H1 (cell line): ENCODE measurements around the gene CHRM1. TPM values are rescaled to one million over a fixed set of nuclear protein-coding genes. Genes with fewer than 3 reads are reported as not detected.

ENCODE experiments used
- CTCF ChIA-PET: fragments of 300-600 bp; sonication (Branson Sonifier 250); formaldehyde crosslinking; loops from one replicate; lab custom pipeline; 2021; ENCODE audit not compliant: partially characterized antibody; lab: Charles Lee
- POLR2A ChIA-PET: fragments of 300-600 bp; sonication (Branson Sonifier 250); formaldehyde crosslinking; loops from one replicate; lab custom pipeline; 2021; ENCODE audit warnings: inconsistent platforms; ENCODE audit not compliant: partially characterized antibody; lab: Charles Lee
- DNase-seq, 2 experiments: peaks; one replicate each; pipeline versions ENCODE4 v3.0.0 to v3.0.0-alpha.2; 2010 to 2022; ENCODE audit warnings: low spot score in 2 of 2, low read depth in 1 of 2, mixed read lengths in 1 of 2
- FAIRE-seq: peaks from 2 replicates; lab custom pipeline; 2011; peaks lifted over from hg19 to GRCh38; lab: Jason Lieb, UNC
- H2AFZ ChIP-seq: 2 replicates; pipeline ENCODE4 v1.8.1; 2012; ENCODE audit warnings: low read length, inconsistent platforms
- H2AK5ac ChIP-seq: 2 replicates; pipeline ENCODE4 v1.6.1; 2013; ENCODE audit warnings: low read depth, low read length
- H2BK120ac ChIP-seq: replicated peaks from 2 replicates; pipeline ENCODE3; 2013; ENCODE audit warnings: low read depth, low read length, inconsistent platforms
- H2BK12ac ChIP-seq: 2 replicates; pipeline ENCODE4 v1.6.1; 2013; ENCODE audit warnings: low read depth, low read length
- H2BK15ac ChIP-seq: 2 replicates; pipeline ENCODE4 v1.6.1; 2013; ENCODE audit warnings: low read length
- H2BK20ac ChIP-seq: 2 replicates; pipeline ENCODE4 v1.6.1; 2013; ENCODE audit warnings: low read length
- H2BK5ac ChIP-seq: 2 replicates; pipeline ENCODE4 v1.6.1; 2013; ENCODE audit warnings: low read depth, low read length
- H3K14ac ChIP-seq: 2 replicates; pipeline ENCODE4 v1.6.1; 2013; ENCODE audit warnings: inconsistent platforms; ENCODE audit not compliant: insufficient read length
- H3K18ac ChIP-seq: 2 replicates; pipeline ENCODE4 v1.6.1; 2013; ENCODE audit warnings: low read length; ENCODE audit errors: extremely low read depth
- H3K23ac ChIP-seq: 2 replicates; pipeline ENCODE4 v1.6.1; 2013; ENCODE audit warnings: inconsistent platforms; ENCODE audit not compliant: insufficient read length
- H3K23me2 ChIP-seq: 2 replicates; pipeline ENCODE4 v1.6.1; 2013; ENCODE audit warnings: low read depth, low read length
- H3K27ac ChIP-seq: 2 replicates; pipeline ENCODE4 v1.6.1; 2011; ENCODE audit warnings: low read depth, low read length, inconsistent platforms
- H3K27me3 ChIP-seq, 4 experiments: replicated peaks in 1 of 4; 1 replicate in 1 of 4; 2 replicates in 3 of 4; pipeline versions ENCODE4 v1.6.1 to v1.8.1; 2011 to 2013; ENCODE audit warnings: low read length in 3 of 4, mild to moderate bottlenecking in 3 of 4, inconsistent platforms in 2 of 4, mixed read lengths in 2 of 4, moderate library complexity in 1 of 4; ENCODE audit not compliant: control insufficient read depth in 3 of 4, insufficient read depth in 3 of 4; ENCODE audit errors: extremely low read depth in 1 of 4
- H3K36me3 ChIP-seq, 4 experiments: 2 replicates each; pipeline versions ENCODE4 v1.6.1 to v1.8.1; 2011 to 2013; ENCODE audit warnings: mild to moderate bottlenecking in 4 of 4, low read length in 3 of 4, moderate library complexity in 2 of 4, control low read depth in 1 of 4, inconsistent platforms in 1 of 4; ENCODE audit not compliant: insufficient read depth in 4 of 4, control insufficient read depth in 2 of 4
- H3K4ac ChIP-seq: replicated peaks from 2 replicates; pipeline ENCODE3; 2013; ENCODE audit warnings: low read length, low read depth, mixed read lengths, inconsistent platforms; ENCODE audit not compliant: insufficient read length
- H3K4me1 ChIP-seq, 4 experiments: replicated peaks in 1 of 4; 1 replicate in 1 of 4; 2 replicates in 3 of 4; pipeline versions ENCODE4 v1.6.1 to v1.8.1; 2011 to 2013; ENCODE audit warnings: low read length in 3 of 4, inconsistent platforms in 2 of 4, mixed read lengths in 1 of 4; ENCODE audit not compliant: insufficient read depth in 4 of 4, control insufficient read depth in 3 of 4
- H3K4me2 ChIP-seq, 2 experiments: 2 replicates each; pipeline versions ENCODE4 v1.6.1 to v1.8.1; 2011 to 2013; ENCODE audit warnings: low read depth in 2 of 2, low read length in 2 of 2, control low read depth in 1 of 2, inconsistent platforms in 1 of 2, mild to moderate bottlenecking in 1 of 2; ENCODE audit not compliant: insufficient read depth in 1 of 2
- H3K4me3 ChIP-seq, 4 experiments: fragments of 200-600, 300-600 bp in 1 of 4; sonication (generic), shearing (Covaris generic), sonication (Bioruptor Twin) in 1 of 4; 2 replicates each; pipeline versions ENCODE4 v1.5.1 to v1.8.1; 2011 to 2016; ENCODE audit warnings: low read length in 4 of 4, low read depth in 3 of 4, control low read depth in 2 of 4, inconsistent platforms in 2 of 4, mild to moderate bottlenecking in 2 of 4, mixed read lengths in 1 of 4, moderate library complexity in 1 of 4; ENCODE audit not compliant: insufficient read depth in 2 of 4; ENCODE audit errors: extremely low read depth in 1 of 4
- H3K56ac ChIP-seq: replicated peaks from 2 replicates; pipeline ENCODE3; 2013; ENCODE audit warnings: low read depth, mild to moderate bottlenecking, mixed read lengths, low read length, inconsistent platforms; ENCODE audit not compliant: insufficient read length
- H3K79me1 ChIP-seq: 2 replicates; pipeline ENCODE4 v1.6.1; 2013; ENCODE audit warnings: low read depth, low read length, control low read depth
- H3K79me2 ChIP-seq, 2 experiments: 2 replicates each; pipeline versions ENCODE4 v1.6.1 to v1.8.1; 2012 to 2013; ENCODE audit warnings: low read length in 2 of 2, mild to moderate bottlenecking in 2 of 2, inconsistent platforms in 1 of 2; ENCODE audit not compliant: insufficient read depth in 2 of 2, control insufficient read depth in 1 of 2
- H3K9ac ChIP-seq, 4 experiments: replicated peaks in 1 of 4; 1 replicate in 1 of 4; 2 replicates in 3 of 4; pipeline versions ENCODE4 v1.6.1 to v1.8.1; 2011 to 2013; ENCODE audit warnings: low read depth in 3 of 4, low read length in 3 of 4, control low read depth in 2 of 4, mild to moderate bottlenecking in 2 of 4, moderate library complexity in 2 of 4, inconsistent platforms in 1 of 4; ENCODE audit errors: extremely low read depth in 1 of 4
- H3K9me3 ChIP-seq, 2 experiments: 2 replicates each; pipeline versions ENCODE4 v1.6.1 to v1.8.1; 2012 to 2013; ENCODE audit warnings: mild to moderate bottlenecking in 2 of 2, moderate library complexity in 2 of 2, control low read depth in 1 of 2, inconsistent platforms in 1 of 2, low read depth in 1 of 2, low read length in 1 of 2, mixed read lengths in 1 of 2; ENCODE audit not compliant: insufficient read depth in 2 of 2
- H4K20me1 ChIP-seq, 2 experiments: replicated peaks in 1 of 2; 2 replicates each; pipeline versions ENCODE3 to v1.8.1; 2011 to 2013; ENCODE audit warnings: inconsistent platforms in 2 of 2, low read length in 2 of 2, mild to moderate bottlenecking in 1 of 2; ENCODE audit not compliant: insufficient read depth in 2 of 2, control insufficient read depth in 1 of 2
- H4K5ac ChIP-seq: 2 replicates; pipeline ENCODE4 v1.6.1; 2013; ENCODE audit warnings: low read length, low read depth, mixed read lengths, inconsistent platforms; ENCODE audit not compliant: insufficient read length
- H4K8ac ChIP-seq: 2 replicates; pipeline ENCODE4 v1.8.0; 2013; ENCODE audit warnings: mild to moderate bottlenecking, moderate library complexity, low read length, inconsistent platforms; ENCODE audit not compliant: insufficient read depth; ENCODE audit errors: extremely low read depth
- H4K91ac ChIP-seq: replicated peaks from 2 replicates; pipeline ENCODE3; 2013; ENCODE audit warnings: low read length, mixed read lengths, inconsistent platforms; ENCODE audit not compliant: insufficient read length
- ASH2L ChIP-seq: fragments of 200-600, 300-600 bp; sonication (generic); IDR thresholded peaks from one replicate; pipeline ENCODE4 v1.7.1; 2017; ENCODE audit warnings: low read length
- BCL11A ChIP-seq, 2 experiments: IDR thresholded peaks; one replicate each; pipeline ENCODE4 v1.6.1; 2011; ENCODE audit warnings: low read depth in 2 of 2, low read length in 2 of 2, mild to moderate bottlenecking in 2 of 2
- SIN3A ChIP-seq, 2 experiments: IDR thresholded peaks in 1 of 2; conservative IDR thresholded peaks in 1 of 2; 2 replicates each; pipeline ENCODE4 v1.6.1; 2011 to 2012; ENCODE audit warnings: low read length in 2 of 2, improper control_type of control experiment in 1 of 2, low read depth in 1 of 2, mild to moderate bottlenecking in 1 of 2
- TBP ChIP-seq: IDR thresholded peaks from 2 replicates; pipeline ENCODE4 v1.6.1; 2011; ENCODE audit warnings: low read depth, low read length, improper control_type of control experiment
- WGBS, 2 experiments: shearing (Covaris generic) in 1 of 2; methylation state at CpG; one replicate each; pipeline versions ENCODE4 v1.1.6 to v1.1.7; 2013 to 2015; ENCODE audit warnings: low lambda C conversion rate in 2 of 2, mixed read lengths in 2 of 2, inconsistent platforms in 1 of 2, low coverage in 1 of 2, missing lambda C conversion rate in 1 of 2; ENCODE audit not compliant: insufficient replicate concordance in 2 of 2, insufficient coverage in 1 of 2, insufficient read length in 1 of 2; ENCODE audit errors: extremely low coverage in 1 of 2, missing lambda C conversion rate in 1 of 2; 5-methylcytosine and 5-hydroxymethylcytosine counted together
- polyA plus RNA-seq, 7 experiments: library from polyadenylated mRNA; depleted of rRNA in 3 of 7; stranded (reverse) in 5 of 7; unstranded in 2 of 7; fragments of >200 nt in 5 of 7; fragments of 200-250 nt in 2 of 7; gene quantifications; 1 replicate in 5 of 7; 2 replicates in 1 of 7; 4 replicates in 1 of 7; pipeline versions ENCODE4 v1.2.1 to v1.2.3, GENCODE V29; 2011 to 2013; ENCODE audit warnings: missing spikeins in 2 of 7, mixed read lengths in 2 of 7
- total RNA-seq: library from RNA; stranded (reverse); fragmentation: NEBNext Ultra II Directional; extraction: Animal tissue kit (Norgen Biotek cat#: 25700); gene quantifications from 2 replicates; pipeline ENCODE4 v1.2.1, GENCODE V29; 2021

The CHRM1 gene
- total and polyA plus RNA-seq, 2 of the 8 experiments (the other 6 are each of a cell fraction or from before 2014, with no cell fraction given) = 0.08 TPM; not detected in 1

DNA sequence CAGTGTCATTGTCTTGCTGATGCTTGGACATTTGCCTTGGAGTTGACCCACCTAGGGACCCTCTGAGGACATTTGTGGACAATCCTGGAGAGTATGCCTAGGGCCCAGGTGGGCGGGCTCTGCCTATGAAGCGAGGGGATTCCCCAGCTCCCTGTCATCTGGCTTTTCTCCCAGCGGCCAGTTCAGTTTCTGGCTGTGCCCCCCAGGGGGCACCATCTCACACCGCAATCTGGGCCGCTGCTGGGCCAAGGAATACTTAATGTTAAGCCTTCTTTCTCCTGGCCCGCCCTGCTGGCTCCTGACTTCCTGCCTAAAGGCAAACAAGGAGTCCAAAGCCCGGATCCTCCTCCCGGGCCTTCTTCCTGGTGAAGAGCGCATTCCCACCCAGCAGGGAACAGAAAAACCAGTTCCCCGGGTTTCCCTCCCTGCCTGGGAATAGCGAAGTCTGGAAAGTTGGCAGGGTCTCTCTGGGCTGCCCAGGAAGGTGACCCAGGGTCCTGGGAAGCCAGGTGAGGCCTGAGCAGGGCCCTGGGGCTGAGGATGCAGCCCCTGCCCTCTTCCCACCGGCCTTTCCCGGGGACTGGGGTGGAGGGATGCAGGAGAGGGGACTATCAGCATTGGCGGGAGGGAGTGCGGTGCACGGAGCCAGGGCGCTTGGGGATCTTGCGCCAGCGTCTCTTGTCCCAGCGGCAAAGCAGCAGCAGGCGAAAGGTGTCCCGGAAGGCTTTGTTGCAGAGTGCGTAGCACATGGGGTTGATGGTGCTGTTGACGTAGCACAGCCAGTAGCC, 11.9 kb downstream of the CHRM1 start:
- H3K27me3 ChIP-seq = peaks cover 0 to 3% (median 1%) of the 10 kb centered on the region in 4 experiments; a peak in 2 of 7 replicates
- peak overlapping the region; percentile 11 for H3K56ac ChIP-seq
- no peaks in the 10 kb centered on the region for H3K79me2 ChIP-seq
- no peaks in the 10 kb centered on the region for H3K9me3 ChIP-seq
- H4K20me1 ChIP-seq = no peaks in the 10 kb centered on the region
- H3K23ac ChIP-seq = no peak overlapping the region
- peak overlapping the region; percentile 98 for H3K4ac ChIP-seq
- H3K4me3 ChIP-seq = peak overlapping the region in 3 of 4 experiments; percentile 11 to 49 (median 34); a peak in 6 of 8 replicates
- peak overlapping the region; percentile 100 for H2BK12ac ChIP-seq
- WGBS, 2 experiments = 24% methylated on average over 22 of the region's 24 CpGs; no CpG with 5 or more reads in 1 of the 2 experiments
- peak overlapping the region; percentile 99 for H4K91ac ChIP-seq
- no peaks in the 10 kb centered on the region for H3K36me3 ChIP-seq
- peak overlapping the region; percentile 96 for H3K18ac ChIP-seq
- H2BK120ac ChIP-seq = peak overlapping the region; percentile 63
- peak; percentile 55 for FAIRE-seq
- H3K14ac ChIP-seq = no peak overlapping the region
- H3K4me2 ChIP-seq = peak overlapping the region; percentile 62 to 64
- H2BK20ac ChIP-seq = peak overlapping the region; percentile 100
- H3K4me1 ChIP-seq = peaks cover 9 to 27% (median 16%) of the 10 kb centered on the region in 4 experiments
- H3K9ac ChIP-seq = peak overlapping the region in 2 of 4 experiments; percentile 12 to 34; a peak in 4 of 7 replicates
- H3K23me2 ChIP-seq = peaks cover 3% of the 10 kb centered on the region; the same call in 1 of the 2 replicates
- H2BK5ac ChIP-seq = peak overlapping the region; percentile 95
- H3K27ac ChIP-seq = peak overlapping the region; percentile 51; the same call in 1 of the 2 replicates
- H2BK15ac ChIP-seq = peak overlapping the region; percentile 100; the same call in 1 of the 2 replicates
- peak overlapping the region; percentile 90 for H4K8ac ChIP-seq
- H3K79me1 ChIP-seq = no peaks in the 10 kb centered on the region
- H4K5ac ChIP-seq = peak overlapping the region; percentile 78
- DNase-seq = peak; percentile 88 to 91
- H2AK5ac ChIP-seq = peak overlapping the region; percentile 78; the same call in 1 of the 2 replicates
- CTCF ChIA-PET = interaction anchor here (0.6 to 12.1 kb wide), 17 partner anchors 8 to 721 kb away, joined by 3 to 435 read pairs (median 7); partner anchors contain the start of genes CHRM1, SLC22A8, SLC3A2 and TAF6L
- H2AFZ ChIP-seq = peak overlapping the region; percentile 93
- POLR2A ChIA-PET = interaction anchor here (0.6 to 57.8 kb wide), 11 partner anchors 12 to 244 kb away, joined by 3 to 2104 read pairs (median 5); partner anchors contain the start of genes C11orf98, CHRM1, CSKMT and SLC3A2
- TF ChIP-seq TBP (peak; percentile 73), ASH2L (peak; percentile 99), SIN3A (conservative IDR thresholded peaks at IDR 0.05 in 1 of 2, IDR thresholded peaks at IDR 0.05 in 1 of 2; ENCODE audit: low read depth in 1 of 2, low read length in 2 of 2) (peak in 1 of 2 experiments; percentile 59; a peak in 2 of 4 replicates), BCL11A (IDR thresholded peaks at IDR 0.05; ENCODE audit: low read depth in 2 of 2, low read length in 2 of 2) (no peak)
